CD4-positive, alpha-beta T cell treated with Interleukin-6 for 4 hours (primary cell): ENCODE measurements around the gene PCP4.

ENCODE experiments used
- DNase-seq: peaks from one replicate; pipeline ENCODE4 v3.0.0-alpha.2; 2020; ENCODE audit warnings: mixed read lengths

The PCP4 gene

GRCh38 chr21:39976800-39977199, 109.6 kb downstream of the PCP4 start:
- DNase-seq, result no peak
